HEK293 (cell line): ENCODE data around the gene HIP1.
A peak's percentile ranks its signal among the peaks of the same experiment; 100 is the strongest.
"Not testable (repeated sequence)": the region's sequence is repeated elsewhere in the genome, so short reads cannot be mapped to it uniquely, and the experiment has no call there.

Experiments
- CTCF ChIA-PET: fragments of 350-600 bp; formaldehyde crosslinking; extraction: SDS; loops from one replicate; lab custom pipeline; 2021; ENCODE audit warnings: antibody characterized with exemption; lab: Yijun Ruan, JAX
- POLR2A ChIA-PET: fragments of 300-600 bp; formaldehyde crosslinking; extraction: SDS; loops from one replicate; lab custom pipeline; 2020; ENCODE audit warnings: antibody characterized with exemption, inconsistent platforms; lab: Yijun Ruan, JAX
- H3K27ac ChIP-seq: fragments of 200-500 bp; sonication (Bioruptor generic); 2 replicates; pipeline ENCODE4 v1.5.1; 2014; ENCODE audit warnings: low read depth, low read length, control low read depth, inconsistent platforms; ENCODE audit errors: extremely low read depth
- H3K36me3 ChIP-seq, 2 experiments: fragments of 200-500 bp in 1 of 2; sonication (Bioruptor generic) in 1 of 2; 1 replicate in 1 of 2; 2 replicates in 1 of 2; pipeline ENCODE4 v1.5.1; 2014 to 2017; ENCODE audit warnings: inconsistent platforms in 2 of 2, low read length in 2 of 2; ENCODE audit not compliant: control insufficient read depth in 2 of 2, insufficient read depth in 1 of 2
- H3K4me1 ChIP-seq: fragments of 200-500 bp; sonication (Bioruptor generic); 2 replicates; pipeline ENCODE4 v1.5.1; 2014; ENCODE audit warnings: mild to moderate bottlenecking, low read length, inconsistent platforms; ENCODE audit not compliant: control insufficient read depth, insufficient read depth
- H3K4me3 ChIP-seq: 2 replicates; pipeline ENCODE4 v1.5.1; 2011; ENCODE audit warnings: low read depth, mild to moderate bottlenecking, control low read depth, low read length, moderate library complexity
- H3K9me3 ChIP-seq: fragments of 200-500 bp; sonication (Bioruptor generic); 2 replicates; pipeline ENCODE4 v1.5.1; 2014; ENCODE audit warnings: low read depth, low read length, inconsistent platforms; ENCODE audit not compliant: control insufficient read depth, insufficient read depth
- GLIS1 ChIP-seq: fragments of 450-650 bp; formaldehyde crosslinking; IDR thresholded peaks from 2 replicates; pipeline ENCODE4 v1.5.1; 2016; ENCODE audit warnings: missing biosample characterization, missing genetic modification characterization
- GLIS2 ChIP-seq: fragments of 450-650 bp; formaldehyde crosslinking; IDR thresholded peaks from 2 replicates; pipeline ENCODE4 v1.5.1; 2016; ENCODE audit warnings: missing biosample characterization, missing genetic modification characterization
- KLF9 ChIP-seq: fragments of 450-650 bp; formaldehyde crosslinking; IDR thresholded peaks from 2 replicates; pipeline ENCODE4 v1.5.1; 2016; ENCODE audit warnings: missing biosample characterization, missing genetic modification characterization, low read depth
- SP2 ChIP-seq: fragments of 450-650 bp; formaldehyde crosslinking; IDR thresholded peaks from 2 replicates; pipeline ENCODE4 v1.5.1; 2016; ENCODE audit warnings: missing biosample characterization, missing genetic modification characterization
- SP3 ChIP-seq: fragments of 450-650 bp; formaldehyde crosslinking; IDR thresholded peaks from 2 replicates; pipeline ENCODE4 v1.5.1; 2016; ENCODE audit warnings: missing biosample characterization, missing genetic modification characterization
- WT1 ChIP-seq: fragments of 450-650 bp; formaldehyde crosslinking; IDR thresholded peaks from 2 replicates; pipeline ENCODE4 v1.5.1; 2016; ENCODE audit warnings: missing biosample characterization, missing genetic modification characterization
- ZNF157 ChIP-seq: fragments of 450-650 bp; formaldehyde crosslinking; IDR thresholded peaks from 2 replicates; pipeline ENCODE4 v1.5.1; 2016; ENCODE audit warnings: missing biosample characterization, missing genetic modification characterization
- ZNF335 ChIP-seq: fragments of 450-650 bp; formaldehyde crosslinking; conservative IDR thresholded peaks from 2 replicates; pipeline ENCODE4 v1.5.1; 2016; ENCODE audit warnings: missing biosample characterization, missing genetic modification characterization
- ZNF341 ChIP-seq: fragments of 450-650 bp; formaldehyde crosslinking; IDR thresholded peaks from 2 replicates; pipeline ENCODE4; 2016; ENCODE audit warnings: low read depth, missing biosample characterization, missing genetic modification characterization
- TF ChIP-seq, protein P1 (sequence below): fragments of 450-650 bp; formaldehyde crosslinking; IDR thresholded peaks from 2 replicates; pipeline ENCODE4 v1.5.1; 2016; ENCODE audit warnings: missing biosample characterization, missing genetic modification characterization
- TF ChIP-seq, protein P2 (sequence below): fragments of 450-650 bp; formaldehyde crosslinking; conservative IDR thresholded peaks from 2 replicates; pipeline ENCODE4 v1.5.1; 2016; ENCODE audit warnings: low read depth, missing biosample characterization, missing genetic modification characterization
- TF ChIP-seq, protein P3 (sequence below): sonication (generic); formaldehyde crosslinking; IDR thresholded peaks from 2 replicates; pipeline ENCODE4 v1.8.1; 2022; ENCODE audit warnings: mild to moderate bottlenecking, moderate library complexity, missing genetic modification reagents

The HIP1 gene

DNA sequence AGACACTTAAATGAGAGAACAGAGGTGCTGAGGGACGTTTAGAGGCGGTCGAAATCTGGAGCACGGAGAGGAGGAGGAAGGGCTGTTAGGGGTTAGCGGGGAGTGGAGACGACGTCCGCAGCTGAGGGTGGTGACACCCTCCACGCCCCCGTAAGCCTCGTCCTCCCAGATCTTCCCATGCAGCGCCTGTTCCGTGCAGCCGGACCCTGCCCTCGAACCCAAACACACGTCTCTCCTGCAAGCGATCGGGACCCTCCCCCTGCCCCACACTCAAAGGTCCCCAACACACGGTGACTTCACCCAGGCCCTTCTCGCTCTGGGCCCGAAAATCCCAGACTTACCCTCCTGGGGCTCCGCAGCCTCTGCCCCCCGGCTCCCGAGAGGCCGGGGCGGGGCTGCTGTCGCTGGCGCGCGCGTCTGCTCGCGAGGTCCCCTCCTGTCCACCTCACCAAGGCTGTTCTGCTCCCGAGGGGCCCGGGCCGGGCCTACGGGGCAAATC lies 211.5 kb downstream of the HIP1 start:
- H3K4me3 ChIP-seq, result peak overlapping the region; percentile 99
- TF ChIP-seq KLF9 (tag by site-specific recombination) (peak; percentile 48), GLIS2 (tag by site-specific recombination) (peak; percentile 52; the same call in 1 of the 2 replicates), ZNF341 (tag by site-specific recombination) (peak; percentile 54; the same call in 1 of the 2 replicates), GLIS1 (tag by site-specific recombination) (peak; percentile 22; the same call in 1 of the 2 replicates), SP3 (tag by site-specific recombination) (0 out of 2 replicates have a peak, but pooled peaks have one; percentile 15)
- TF ChIP-seq, protein P1, sequence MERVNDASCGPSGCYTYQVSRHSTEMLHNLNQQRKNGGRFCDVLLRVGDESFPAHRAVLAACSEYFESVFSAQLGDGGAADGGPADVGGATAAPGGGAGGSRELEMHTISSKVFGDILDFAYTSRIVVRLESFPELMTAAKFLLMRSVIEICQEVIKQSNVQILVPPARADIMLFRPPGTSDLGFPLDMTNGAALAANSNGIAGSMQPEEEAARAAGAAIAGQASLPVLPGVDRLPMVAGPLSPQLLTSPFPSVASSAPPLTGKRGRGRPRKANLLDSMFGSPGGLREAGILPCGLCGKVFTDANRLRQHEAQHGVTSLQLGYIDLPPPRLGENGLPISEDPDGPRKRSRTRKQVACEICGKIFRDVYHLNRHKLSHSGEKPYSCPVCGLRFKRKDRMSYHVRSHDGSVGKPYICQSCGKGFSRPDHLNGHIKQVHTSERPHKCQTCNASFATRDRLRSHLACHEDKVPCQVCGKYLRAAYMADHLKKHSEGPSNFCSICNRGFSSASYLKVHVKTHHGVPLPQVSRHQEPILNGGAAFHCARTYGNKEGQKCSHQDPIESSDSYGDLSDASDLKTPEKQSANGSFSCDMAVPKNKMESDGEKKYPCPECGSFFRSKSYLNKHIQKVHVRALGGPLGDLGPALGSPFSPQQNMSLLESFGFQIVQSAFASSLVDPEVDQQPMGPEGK (tag by site-specific recombination), result peak; percentile 26; the same call in 1 of the 2 replicates
- TF ChIP-seq, all 188 proteins: peak for 6; not testable (repeated sequence) for 182
- H3K9me3 ChIP-seq, CTCF ChIA-PET, POLR2A ChIA-PET, H3K4me1 ChIP-seq: not testable (repeated sequence)
- Histone ChIP-seq H3K27ac (peak overlapping the region; percentile 87; the same call in 1 of the 2 replicates), H3K36me3 (peaks cover 24 to 29% of the 10 kb centered on the region in 2 experiments; a peak in 2 of 3 replicates)

DNA sequence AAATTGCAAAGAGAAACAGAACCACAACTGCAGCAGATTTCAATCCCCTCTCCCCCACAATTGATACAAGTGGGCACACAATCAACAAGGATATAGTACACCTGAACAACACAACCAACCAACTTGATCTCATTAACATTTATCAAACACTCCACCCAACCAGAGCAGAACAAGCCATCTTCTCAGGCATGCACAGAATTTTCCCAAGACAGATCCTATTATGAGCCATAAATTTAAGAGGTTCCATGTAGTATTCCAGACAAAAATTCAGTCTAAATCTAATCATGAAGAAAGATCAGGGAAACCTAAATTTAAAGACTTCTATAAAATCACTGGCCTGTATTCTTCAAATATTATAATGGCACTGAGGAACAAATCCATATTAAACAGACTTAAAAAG lies 217.0 kb downstream of the HIP1 start:
- H3K27ac ChIP-seq, POLR2A ChIA-PET, H3K4me1 ChIP-seq, H3K4me3 ChIP-seq, H3K9me3 ChIP-seq, CTCF ChIA-PET: not testable (repeated sequence)
- peaks cover 29 to 39% of the 10 kb centered on the region in 2 experiments for H3K36me3 ChIP-seq
- TF ChIP-seq ZNF157, result 0 out of 2 replicates have a peak, but pooled peaks have one; percentile 18

DNA sequence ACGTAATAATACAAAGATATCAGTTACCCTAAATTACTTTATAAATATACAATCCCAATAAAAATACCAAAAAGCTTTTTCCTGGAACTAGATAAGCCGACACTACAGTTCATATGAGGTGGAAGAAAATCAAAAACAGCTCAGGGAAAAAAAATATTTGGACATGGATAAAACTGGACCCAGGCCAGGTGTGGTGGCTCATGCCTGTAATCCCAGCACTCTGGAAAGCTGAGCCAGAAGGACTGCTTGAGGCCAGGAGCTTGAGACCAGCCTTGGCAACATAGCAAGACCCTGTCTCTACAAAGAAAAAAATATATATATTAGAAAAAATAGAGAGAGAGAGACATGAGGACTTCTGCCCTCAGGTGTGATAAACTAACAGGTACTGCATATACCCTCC lies 219.9 kb downstream of the HIP1 start:
- H3K4me1 ChIP-seq, H3K9me3 ChIP-seq, POLR2A ChIA-PET, CTCF ChIA-PET, H3K4me3 ChIP-seq, H3K27ac ChIP-seq: not testable (repeated sequence)
- H3K36me3 ChIP-seq, result peaks cover 14 to 24% of the 10 kb centered on the region in 2 experiments

DNA sequence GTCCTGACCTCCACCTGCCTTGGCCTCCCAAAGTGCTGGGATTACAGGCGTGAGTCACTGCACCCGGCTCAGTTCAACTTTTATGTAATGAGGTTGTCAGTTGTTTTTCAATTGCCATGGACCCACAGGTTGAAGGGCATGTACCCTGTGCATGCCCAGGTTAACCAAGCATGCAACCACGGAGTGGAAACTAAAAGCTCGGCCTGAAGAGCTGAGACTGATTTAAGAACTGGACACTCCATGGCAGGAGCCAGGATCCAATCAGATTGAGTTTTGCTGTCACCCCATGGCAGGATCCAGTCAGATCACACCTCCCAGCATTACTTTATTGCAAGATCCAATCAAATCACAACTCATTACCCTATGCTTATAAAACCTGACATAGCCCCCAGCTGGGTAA lies 229.7 kb downstream of the HIP1 start:
- POLR2A ChIA-PET, H3K27ac ChIP-seq, H3K36me3 ChIP-seq, H3K4me3 ChIP-seq, H3K4me1 ChIP-seq, H3K9me3 ChIP-seq, CTCF ChIA-PET: not testable (repeated sequence)

DNA sequence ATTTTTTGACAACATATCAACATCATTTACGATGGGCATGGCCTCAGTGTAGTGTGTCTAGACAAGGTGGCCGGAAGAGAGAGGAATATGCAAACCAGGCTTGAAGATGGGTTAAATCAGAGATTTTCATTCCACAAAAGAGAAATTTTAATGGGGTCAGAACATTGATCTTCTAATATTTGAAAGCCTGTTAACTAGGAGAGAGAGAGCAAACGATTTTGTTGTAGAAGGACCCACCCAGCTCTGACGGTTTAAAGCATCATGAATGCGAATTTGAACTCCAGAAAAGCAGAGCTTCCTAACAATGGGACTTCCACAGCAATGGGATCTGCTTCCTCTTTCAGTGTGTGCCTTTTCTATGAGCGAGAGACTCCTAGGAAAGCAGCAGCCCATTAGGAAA lies 246.7 kb downstream of the HIP1 start, which contains the start of gene SPDYE5:
Gene SPDYE5, plus strand, starts transcription at position 301 of the 400 bp plus-strand sequence. CDS start 1,728 bp downstream, outside the sequence.
- H3K4me3 ChIP-seq, POLR2A ChIA-PET, CTCF ChIA-PET, H3K4me1 ChIP-seq, H3K27ac ChIP-seq, H3K36me3 ChIP-seq, H3K9me3 ChIP-seq: not testable (repeated sequence)

DNA sequence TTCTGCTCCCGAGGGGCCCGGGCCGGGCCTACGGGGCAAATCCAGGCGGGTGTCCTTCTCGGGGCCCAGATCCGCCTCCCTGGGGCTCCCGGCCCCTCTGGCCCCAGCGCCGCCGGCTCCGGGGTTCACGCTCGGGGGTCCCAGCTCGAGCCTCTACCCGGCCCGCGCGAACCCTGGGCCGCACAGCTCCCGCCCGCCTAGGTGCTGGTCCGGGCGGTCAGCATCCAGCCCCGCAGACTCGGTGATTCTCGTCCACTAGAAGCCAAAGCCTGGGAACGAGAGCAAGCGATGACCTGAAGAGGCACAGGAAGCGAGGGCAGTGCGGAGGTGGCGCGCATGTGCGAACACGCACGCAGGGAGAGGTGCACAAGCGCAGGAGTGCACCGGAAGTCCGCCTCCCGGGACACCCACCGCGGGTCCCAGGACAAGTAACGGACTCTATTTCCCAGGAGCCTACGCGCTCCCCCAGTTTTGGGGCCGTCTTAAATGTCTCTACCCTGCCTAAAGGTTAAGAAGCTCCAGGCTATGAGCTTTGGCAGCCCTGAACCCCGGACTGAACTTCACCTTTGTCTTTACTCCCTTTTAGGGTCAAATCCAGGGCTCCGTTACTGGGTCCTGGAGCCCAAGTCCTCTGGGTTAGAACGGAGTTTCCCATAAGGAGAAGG lies 252.6 kb downstream of the HIP1 start, which contains the start of gene POM121C:
Gene POM121C, minus strand, starts transcription at position 321 of the 665 bp plus-strand sequence. CDS start 44,803 bp downstream, outside the sequence.
- Histone ChIP-seq H3K27ac (peak within 1 kb of the TSS; percentile 77), H3K4me3 (peak within 1 kb of the TSS; percentile 77)
- H3K4me1 ChIP-seq, H3K9me3 ChIP-seq, POLR2A ChIA-PET, CTCF ChIA-PET, H3K36me3 ChIP-seq: not testable (repeated sequence)
- TF ChIP-seq, protein P2, sequence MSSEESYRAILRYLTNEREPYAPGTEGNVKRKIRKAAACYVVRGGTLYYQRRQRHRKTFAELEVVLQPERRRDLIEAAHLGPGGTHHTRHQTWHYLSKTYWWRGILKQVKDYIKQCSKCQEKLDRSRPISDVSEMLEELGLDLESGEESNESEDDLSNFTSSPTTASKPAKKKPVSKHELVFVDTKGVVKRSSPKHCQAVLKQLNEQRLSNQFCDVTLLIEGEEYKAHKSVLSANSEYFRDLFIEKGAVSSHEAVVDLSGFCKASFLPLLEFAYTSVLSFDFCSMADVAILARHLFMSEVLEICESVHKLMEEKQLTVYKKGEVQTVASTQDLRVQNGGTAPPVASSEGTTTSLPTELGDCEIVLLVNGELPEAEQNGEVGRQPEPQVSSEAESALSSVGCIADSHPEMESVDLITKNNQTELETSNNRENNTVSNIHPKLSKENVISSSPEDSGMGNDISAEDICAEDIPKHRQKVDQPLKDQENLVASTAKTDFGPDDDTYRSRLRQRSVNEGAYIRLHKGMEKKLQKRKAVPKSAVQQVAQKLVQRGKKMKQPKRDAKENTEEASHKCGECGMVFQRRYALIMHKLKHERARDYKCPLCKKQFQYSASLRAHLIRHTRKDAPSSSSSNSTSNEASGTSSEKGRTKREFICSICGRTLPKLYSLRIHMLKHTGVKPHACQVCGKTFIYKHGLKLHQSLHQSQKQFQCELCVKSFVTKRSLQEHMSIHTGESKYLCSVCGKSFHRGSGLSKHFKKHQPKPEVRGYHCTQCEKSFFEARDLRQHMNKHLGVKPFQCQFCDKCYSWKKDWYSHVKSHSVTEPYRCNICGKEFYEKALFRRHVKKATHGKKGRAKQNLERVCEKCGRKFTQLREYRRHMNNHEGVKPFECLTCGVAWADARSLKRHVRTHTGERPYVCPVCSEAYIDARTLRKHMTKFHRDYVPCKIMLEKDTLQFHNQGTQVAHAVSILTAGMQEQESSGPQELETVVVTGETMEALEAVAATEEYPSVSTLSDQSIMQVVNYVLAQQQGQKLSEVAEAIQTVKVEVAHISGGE, result peak; percentile 91
- TF ChIP-seq WT1 (tag by site-specific recombination) (0 out of 2 replicates have a peak, but pooled peaks have one; percentile 14), ZNF335 (tag by site-specific recombination) (peak; percentile 59), SP2 (tag by site-specific recombination) (peak; percentile 68), GLIS1 (tag by site-specific recombination) (peak; percentile 13; the same call in 1 of the 2 replicates)
- TF ChIP-seq, protein P3, sequence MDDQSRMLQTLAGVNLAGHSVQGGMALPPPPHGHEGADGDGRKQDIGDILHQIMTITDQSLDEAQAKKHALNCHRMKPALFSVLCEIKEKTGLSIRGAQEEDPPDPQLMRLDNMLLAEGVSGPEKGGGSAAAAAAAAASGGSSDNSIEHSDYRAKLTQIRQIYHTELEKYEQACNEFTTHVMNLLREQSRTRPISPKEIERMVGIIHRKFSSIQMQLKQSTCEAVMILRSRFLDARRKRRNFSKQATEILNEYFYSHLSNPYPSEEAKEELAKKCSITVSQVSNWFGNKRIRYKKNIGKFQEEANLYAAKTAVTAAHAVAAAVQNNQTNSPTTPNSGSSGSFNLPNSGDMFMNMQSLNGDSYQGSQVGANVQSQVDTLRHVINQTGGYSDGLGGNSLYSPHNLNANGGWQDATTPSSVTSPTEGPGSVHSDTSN (CRISPR knock-in tag), result 0 out of 2 replicates have a peak, but pooled peaks have one; percentile 29
